HEK293 (cell line): ENCODE results near the gene SHROOM3.

Experiments used
- ZFHX2 ChIP-seq: fragments of 450-650 bp; formaldehyde crosslinking; conservative IDR thresholded peaks from 2 replicates; pipeline ENCODE4 v1.5.1; 2016; ENCODE audit warnings: missing biosample characterization, missing genetic modification characterization
- ZNF529 ChIP-seq: fragments of 450-650 bp; formaldehyde crosslinking; IDR thresholded peaks from 2 replicates; pipeline ENCODE4 v1.5.1; 2017; ENCODE audit warnings: missing genetic modification characterization, missing biosample characterization; ENCODE audit not compliant: insufficient replicate concordance
- TF ChIP-seq, protein P1 (sequence below): fragments of 450-650 bp; formaldehyde crosslinking; IDR thresholded peaks from 2 replicates; pipeline ENCODE4 v1.5.1; 2016; ENCODE audit warnings: missing biosample characterization, missing genetic modification characterization
- TF ChIP-seq, protein P2 (sequence below): fragments of 450-650 bp; formaldehyde crosslinking; IDR thresholded peaks from 2 replicates; pipeline ENCODE4 v1.5.1; 2016; ENCODE audit warnings: missing biosample characterization, missing genetic modification characterization, low read depth

DNA sequence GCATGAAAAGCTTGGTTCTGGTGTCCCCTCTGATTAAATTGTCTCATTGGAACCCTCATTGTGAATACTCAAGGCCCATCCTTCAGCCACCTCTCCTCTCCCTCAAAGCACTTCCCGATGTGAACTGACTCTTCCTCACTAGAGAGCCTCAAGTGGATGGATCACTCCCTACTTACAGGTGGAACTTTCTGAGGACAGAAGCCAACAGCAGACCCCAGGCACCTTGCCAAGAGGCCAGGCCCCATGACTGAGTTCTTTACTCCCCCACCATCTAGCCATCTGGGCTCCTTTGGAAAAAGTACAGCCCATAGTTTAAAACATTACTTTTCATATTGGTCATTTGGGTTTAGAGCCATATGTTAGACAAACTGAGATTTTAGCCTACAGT, 224.1 kb downstream of the SHROOM3 start:
- TF ChIP-seq, protein P1, sequence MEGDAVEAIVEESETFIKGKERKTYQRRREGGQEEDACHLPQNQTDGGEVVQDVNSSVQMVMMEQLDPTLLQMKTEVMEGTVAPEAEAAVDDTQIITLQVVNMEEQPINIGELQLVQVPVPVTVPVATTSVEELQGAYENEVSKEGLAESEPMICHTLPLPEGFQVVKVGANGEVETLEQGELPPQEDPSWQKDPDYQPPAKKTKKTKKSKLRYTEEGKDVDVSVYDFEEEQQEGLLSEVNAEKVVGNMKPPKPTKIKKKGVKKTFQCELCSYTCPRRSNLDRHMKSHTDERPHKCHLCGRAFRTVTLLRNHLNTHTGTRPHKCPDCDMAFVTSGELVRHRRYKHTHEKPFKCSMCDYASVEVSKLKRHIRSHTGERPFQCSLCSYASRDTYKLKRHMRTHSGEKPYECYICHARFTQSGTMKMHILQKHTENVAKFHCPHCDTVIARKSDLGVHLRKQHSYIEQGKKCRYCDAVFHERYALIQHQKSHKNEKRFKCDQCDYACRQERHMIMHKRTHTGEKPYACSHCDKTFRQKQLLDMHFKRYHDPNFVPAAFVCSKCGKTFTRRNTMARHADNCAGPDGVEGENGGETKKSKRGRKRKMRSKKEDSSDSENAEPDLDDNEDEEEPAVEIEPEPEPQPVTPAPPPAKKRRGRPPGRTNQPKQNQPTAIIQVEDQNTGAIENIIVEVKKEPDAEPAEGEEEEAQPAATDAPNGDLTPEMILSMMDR (tag by site-specific recombination), result no peak
- TF ChIP-seq ZNF529 (tag by site-specific recombination), result no peak
- TF ChIP-seq ZFHX2 (tag by site-specific recombination), result no peak
- TF ChIP-seq, protein P2, sequence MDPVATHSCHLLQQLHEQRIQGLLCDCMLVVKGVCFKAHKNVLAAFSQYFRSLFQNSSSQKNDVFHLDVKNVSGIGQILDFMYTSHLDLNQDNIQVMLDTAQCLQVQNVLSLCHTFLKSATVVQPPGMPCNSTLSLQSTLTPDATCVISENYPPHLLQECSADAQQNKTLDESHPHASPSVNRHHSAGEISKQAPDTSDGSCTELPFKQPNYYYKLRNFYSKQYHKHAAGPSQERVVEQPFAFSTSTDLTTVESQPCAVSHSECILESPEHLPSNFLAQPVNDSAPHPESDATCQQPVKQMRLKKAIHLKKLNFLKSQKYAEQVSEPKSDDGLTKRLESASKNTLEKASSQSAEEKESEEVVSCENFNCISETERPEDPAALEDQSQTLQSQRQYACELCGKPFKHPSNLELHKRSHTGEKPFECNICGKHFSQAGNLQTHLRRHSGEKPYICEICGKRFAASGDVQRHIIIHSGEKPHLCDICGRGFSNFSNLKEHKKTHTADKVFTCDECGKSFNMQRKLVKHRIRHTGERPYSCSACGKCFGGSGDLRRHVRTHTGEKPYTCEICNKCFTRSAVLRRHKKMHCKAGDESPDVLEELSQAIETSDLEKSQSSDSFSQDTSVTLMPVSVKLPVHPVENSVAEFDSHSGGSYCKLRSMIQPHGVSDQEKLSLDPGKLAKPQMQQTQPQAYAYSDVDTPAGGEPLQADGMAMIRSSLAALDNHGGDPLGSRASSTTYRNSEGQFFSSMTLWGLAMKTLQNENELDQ (tag by site-specific recombination), result no peak
